K562 (cell line): Measurements from ENCODE around the gene GDF9. TPM values are rescaled to one million over a fixed set of nuclear protein-coding genes. Genes with fewer than 3 reads are reported as not detected.

Experiments
- CBFA2T3 ChIP-seq: fragments of 450-650 bp; IDR thresholded peaks from 2 replicates; pipeline ENCODE4 v1.6.1; 2017
- ELF2 ChIP-seq: fragments of 250-450 bp; sonication (Bioruptor Pico); IDR thresholded peaks from 2 replicates; pipeline ENCODE4 v1.5.0; 2021; ENCODE audit warnings: mild to moderate bottlenecking
- FOXK2 ChIP-seq, 2 experiments: fragments of 450-650 bp; IDR thresholded peaks in 1 of 2; conservative IDR thresholded peaks in 1 of 2; 2 replicates each; pipeline ENCODE4 v1.6.1; 2016; ENCODE audit warnings: low read depth in 2 of 2, mild to moderate bottlenecking in 1 of 2
- GATAD2A ChIP-seq: fragments of 450-650 bp; IDR thresholded peaks from 2 replicates; pipeline ENCODE4 v1.6.1; 2017
- ILK ChIP-seq: fragments of 450-650 bp; IDR thresholded peaks from 2 replicates; pipeline ENCODE4 v1.6.1; 2016; ENCODE audit warnings: missing genetic modification characterization, low read depth, mild to moderate bottlenecking, missing compliant biosample characterization, moderate library complexity, borderline replicate concordance
- MEF2D ChIP-seq: conservative IDR thresholded peaks from 2 replicates; pipeline ENCODE4 v1.6.1; 2016; ENCODE audit warnings: low read depth, missing genetic modification characterization, missing compliant biosample characterization
- MLX ChIP-seq, 2 experiments: fragments of 450-650 bp in 1 of 2; sonication (generic) in 1 of 2; formaldehyde crosslinking; conservative IDR thresholded peaks; 2 replicates each; pipeline versions ENCODE4 v1.4.0 to v1.8.1; 2020 to 2022; ENCODE audit warnings: mild to moderate bottlenecking in 1 of 2, missing genetic modification reagents in 1 of 2
- NCOA2 ChIP-seq, 2 experiments: fragments of 450-650 bp; IDR thresholded peaks; 2 replicates each; pipeline ENCODE4 v1.6.1; 2018; ENCODE audit warnings: mild to moderate bottlenecking in 2 of 2, moderate library complexity in 1 of 2; ENCODE audit not compliant: partially characterized antibody in 2 of 2
- NR4A1 ChIP-seq, 2 experiments: fragments of 250-450 bp in 1 of 2; fragments of 450-650 bp in 1 of 2; sonication (Bioruptor Pico) in 1 of 2; IDR thresholded peaks; 2 replicates each; pipeline versions ENCODE4 v1.4.0 to v1.6.1; 2016 to 2020; ENCODE audit warnings: mild to moderate bottlenecking in 2 of 2, missing compliant biosample characterization in 1 of 2, missing genetic modification characterization in 1 of 2, moderate library complexity in 1 of 2
- SRSF3 ChIP-seq: fragments of 200-400 bp; formaldehyde crosslinking; IDR thresholded peaks from 2 replicates; pipeline ENCODE4 v1.6.1; 2016; ENCODE audit warnings: mild to moderate bottlenecking, low read length, moderate library complexity; ENCODE audit not compliant: insufficient read depth
- SRSF7 ChIP-seq: fragments of 200-400 bp; formaldehyde crosslinking; optimal IDR thresholded peaks from 2 replicates; pipeline ENCODE3; 2017; ENCODE audit warnings: mild to moderate bottlenecking, low read depth, low read length
- STAG1 ChIP-seq: sonication (generic); formaldehyde crosslinking; IDR thresholded peaks from 2 replicates; pipeline ENCODE4 v1.5.0; 2020; ENCODE audit warnings: missing genetic modification reagents, borderline replicate concordance
- ZBTB11 ChIP-seq, 3 experiments: fragments of 200-800 bp in 1 of 3; fragments of 250-450 bp in 1 of 3; fragments of 450-650 bp in 1 of 3; sonication (Bioruptor Pico) in 1 of 3; sonication (Bioruptor generic) in 1 of 3; formaldehyde crosslinking in 1 of 3; IDR thresholded peaks; 2 replicates each; pipeline versions ENCODE4 v1.6.1 to v1.8.0; 2016 to 2022; ENCODE audit warnings: mild to moderate bottlenecking in 2 of 3, missing genetic modification characterization in 2 of 3, missing compliant biosample characterization in 1 of 3, moderate library complexity in 1 of 3
- ZFX ChIP-seq: sonication (generic); formaldehyde crosslinking; IDR thresholded peaks from 2 replicates; pipeline ENCODE4 v1.8.0; 2022; ENCODE audit warnings: mild to moderate bottlenecking, missing genetic modification reagents, moderate library complexity
- ZNF134 ChIP-seq: fragments of 250-450 bp; sonication (Bioruptor Pico); conservative IDR thresholded peaks from 2 replicates; pipeline ENCODE4 v1.4.0; 2020
- ZNF398 ChIP-seq: fragments of 250-450 bp; sonication (Bioruptor Pico); IDR thresholded peaks from 2 replicates; pipeline ENCODE4 v1.8.0; 2021; ENCODE audit warnings: moderate library complexity, mild to moderate bottlenecking, inconsistent platforms
- ZNF431 ChIP-seq: sonication (generic); formaldehyde crosslinking; IDR thresholded peaks from 2 replicates; pipeline ENCODE4 v1.8.0; 2022; ENCODE audit warnings: mild to moderate bottlenecking, missing genetic modification reagents
- ZNF780A ChIP-seq: fragments of 250-450 bp; sonication (Bioruptor Pico); IDR thresholded peaks from 2 replicates; pipeline ENCODE4 v1.5.0; 2021; ENCODE audit warnings: mild to moderate bottlenecking
- ZNF79 ChIP-seq: fragments of 250-450 bp; sonication (Bioruptor Pico); IDR thresholded peaks from 2 replicates; pipeline ENCODE4 v1.4.0; 2020; ENCODE audit warnings: low read depth, mild to moderate bottlenecking, moderate library complexity
- polyA plus RNA-seq, 8 experiments: library from polyadenylated mRNA; depleted of rRNA in 4 of 8; stranded (reverse) in 5 of 8; unstranded in 3 of 8; fragments of >200 nt; fragmentation: Nextera tagmentation in 2 of 8; fragmentation: Illumina TruSeq in 1 of 8; extraction: Ambion mirVana in 2 of 8; extraction: Trizol in 1 of 8; gene quantifications; 2 replicates each; pipeline versions ENCODE4 v1.2.1 to v1.2.3, GENCODE V29; 2011 to 2014; ENCODE audit warnings: inconsistent platforms in 1 of 8, missing spikeins in 1 of 8
- total RNA-seq, 7 experiments: library from RNA; depleted of rRNA in 6 of 7; stranded (reverse); fragments of >200 nt in 6 of 7; fragmentation: Illumina TruSeq in 2 of 7; extraction: Trizol in 2 of 7; gene quantifications; 2 replicates each; pipeline versions ENCODE4 v1.2.1 to v1.2.3, GENCODE V29; 2011 to 2021; ENCODE audit warnings: low replicate concordance in 1 of 7

GDF9 gene
- total and polyA plus RNA-seq, 9 of the 15 experiments (the other 6 are each of a cell fraction or from before 2014, with no cell fraction given): 0.10 to 0.70 (median 0.20) TPM; not detected in 1

GRCh38 chr5:132865668-132866341 lies 464 bp downstream of the GDF9 start (continued):
- TF ChIP-seq NCOA2 (IDR thresholded peaks at IDR 0.05; ENCODE audit: partially characterized antibody in 2 of 2) (no peak), NR4A1 (CRISPR knock-in tag; IDR thresholded peaks at IDR 0.05) (peak; percentile 89; the same call in 1 of the 2 replicates), NR4A1 (tag; IDR thresholded peaks at IDR 0.05) (peak; percentile 80), ZBTB11 (CRISPR knock-in tag; IDR thresholded peaks at IDR 0.05) (peak in 1 of 3 experiments; percentile 58; a peak in 1 of 6 replicates), ZNF780A (CRISPR knock-in tag) (no peak), MLX (CRISPR knock-in tag; conservative IDR thresholded peaks at IDR 0.05) (0 out of 4 replicates have a peak, but pooled peaks of 1 of the 2 experiments have one; percentile 39), ZNF134 (CRISPR knock-in tag) (0 out of 2 replicates have a peak, but pooled peaks have one; percentile 24), GATAD2A (0 out of 2 replicates have a peak, but pooled peaks have one; percentile 20), ZNF79 (CRISPR knock-in tag) (no peak), ZNF398 (no peak), SRSF3 (no peak), CBFA2T3 (no peak), ELF2 (CRISPR knock-in tag) (peak; percentile 75), FOXK2 (conservative IDR thresholded peaks at IDR 0.05 in 1 of 2, IDR thresholded peaks at IDR 0.05 in 1 of 2; ENCODE audit: low read depth in 2 of 2) (no peak), ILK (tag) (no peak), ZFX (peak; percentile 97), ZNF431 (no peak), STAG1 (CRISPR knock-in tag) (0 out of 2 replicates have a peak, but pooled peaks have one; percentile 8), SRSF7 (no peak), MEF2D (0 out of 2 replicates have a peak, but pooled peaks have one; percentile 54)
